C4-2B (cell line): Measurements from ENCODE around the gene CDC42SE2.

Source experiments
- H3K27ac ChIP-seq: fragments of 450-650 bp; 2 replicates; pipeline ENCODE4 v1.5.1; 2017
- ZFX ChIP-seq: fragments of 450-650 bp; IDR thresholded peaks from 2 replicates; pipeline ENCODE4 v1.6.1; 2017
- TF ChIP-seq, protein P1 (sequence below): fragments of 450-650 bp; conservative IDR thresholded peaks from 2 replicates; pipeline ENCODE4 v1.5.1; 2017; ENCODE audit warnings: mild to moderate bottlenecking

Gene CDC42SE2

DNA sequence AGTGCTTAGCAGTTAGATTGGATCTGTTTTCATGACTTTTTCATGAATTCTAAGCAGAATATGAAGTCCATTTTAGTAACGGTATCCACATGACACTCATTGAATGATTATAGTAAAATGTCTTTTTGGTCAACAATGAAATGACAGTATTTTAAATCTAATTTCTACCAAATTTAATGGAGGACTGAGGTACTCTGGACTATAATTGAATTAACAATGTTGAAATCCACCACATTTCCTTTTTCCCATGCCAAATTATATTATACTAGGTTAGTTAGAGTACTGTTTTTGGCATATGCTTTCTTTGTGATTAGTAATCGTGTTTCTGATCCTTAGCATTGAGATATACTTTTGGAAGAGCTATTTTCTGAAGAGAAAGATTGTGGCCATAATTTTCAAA is 40.6 kb downstream of the CDC42SE2 start:
- no peak for TF ChIP-seq ZFX
- TF ChIP-seq, protein P1, sequence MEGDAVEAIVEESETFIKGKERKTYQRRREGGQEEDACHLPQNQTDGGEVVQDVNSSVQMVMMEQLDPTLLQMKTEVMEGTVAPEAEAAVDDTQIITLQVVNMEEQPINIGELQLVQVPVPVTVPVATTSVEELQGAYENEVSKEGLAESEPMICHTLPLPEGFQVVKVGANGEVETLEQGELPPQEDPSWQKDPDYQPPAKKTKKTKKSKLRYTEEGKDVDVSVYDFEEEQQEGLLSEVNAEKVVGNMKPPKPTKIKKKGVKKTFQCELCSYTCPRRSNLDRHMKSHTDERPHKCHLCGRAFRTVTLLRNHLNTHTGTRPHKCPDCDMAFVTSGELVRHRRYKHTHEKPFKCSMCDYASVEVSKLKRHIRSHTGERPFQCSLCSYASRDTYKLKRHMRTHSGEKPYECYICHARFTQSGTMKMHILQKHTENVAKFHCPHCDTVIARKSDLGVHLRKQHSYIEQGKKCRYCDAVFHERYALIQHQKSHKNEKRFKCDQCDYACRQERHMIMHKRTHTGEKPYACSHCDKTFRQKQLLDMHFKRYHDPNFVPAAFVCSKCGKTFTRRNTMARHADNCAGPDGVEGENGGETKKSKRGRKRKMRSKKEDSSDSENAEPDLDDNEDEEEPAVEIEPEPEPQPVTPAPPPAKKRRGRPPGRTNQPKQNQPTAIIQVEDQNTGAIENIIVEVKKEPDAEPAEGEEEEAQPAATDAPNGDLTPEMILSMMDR, result no peak
- H3K27ac ChIP-seq, result no peak overlapping the region

DNA sequence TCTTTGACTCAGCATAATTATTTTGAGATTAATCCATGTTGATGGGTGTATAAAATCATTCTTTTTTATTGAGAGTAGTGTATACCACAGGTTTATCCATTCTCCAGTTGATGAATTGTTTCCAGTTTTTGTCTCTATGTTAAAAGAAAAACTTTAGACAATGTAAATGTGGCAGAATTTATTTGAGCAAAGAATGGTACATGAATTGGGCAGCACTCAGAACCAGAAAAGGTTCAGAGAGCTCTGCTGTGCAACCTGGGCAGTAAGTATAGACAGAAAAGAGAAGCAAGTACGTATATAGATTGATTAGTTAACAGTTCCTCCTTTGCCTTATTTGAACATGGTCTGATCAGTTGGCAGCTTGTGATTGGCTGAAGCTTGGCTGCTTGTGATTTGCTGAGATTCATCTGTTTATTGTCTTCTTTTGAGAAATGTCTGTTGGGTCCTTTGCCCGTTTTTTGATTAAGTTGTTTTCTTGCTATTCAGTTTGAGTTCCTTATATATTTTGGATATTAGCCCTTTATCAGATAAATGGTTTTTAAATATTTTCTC is 41.4 kb downstream of the CDC42SE2 start:
- TF ChIP-seq, protein P1, result no peak

DNA sequence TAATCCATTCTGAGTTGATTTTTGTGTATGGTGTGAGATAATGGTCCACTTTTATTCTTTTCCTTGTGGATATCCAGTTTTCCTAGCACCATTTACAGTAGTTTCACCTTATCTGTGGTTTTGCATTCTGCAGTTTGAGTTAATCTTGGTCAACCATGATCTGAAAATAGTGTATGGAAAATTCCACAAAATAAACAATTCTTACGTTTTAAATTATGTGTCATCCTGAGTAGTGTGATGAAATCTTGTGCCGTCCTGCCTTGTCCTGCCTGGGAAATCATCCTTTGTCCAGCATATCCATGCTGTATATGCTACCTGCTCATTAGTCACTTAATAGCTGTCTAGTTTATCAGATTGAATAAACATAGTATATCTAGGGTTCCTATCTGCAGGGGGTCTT is 42.1 kb downstream of the CDC42SE2 start:
- no peak overlapping the region for H3K27ac ChIP-seq
- TF ChIP-seq, protein P1, result no peak
- no peak for TF ChIP-seq ZFX

More for the DNA sequence above, 41.4 kb downstream of the CDC42SE2 start:
- H3K27ac ChIP-seq, result no peak overlapping the region

DNA sequence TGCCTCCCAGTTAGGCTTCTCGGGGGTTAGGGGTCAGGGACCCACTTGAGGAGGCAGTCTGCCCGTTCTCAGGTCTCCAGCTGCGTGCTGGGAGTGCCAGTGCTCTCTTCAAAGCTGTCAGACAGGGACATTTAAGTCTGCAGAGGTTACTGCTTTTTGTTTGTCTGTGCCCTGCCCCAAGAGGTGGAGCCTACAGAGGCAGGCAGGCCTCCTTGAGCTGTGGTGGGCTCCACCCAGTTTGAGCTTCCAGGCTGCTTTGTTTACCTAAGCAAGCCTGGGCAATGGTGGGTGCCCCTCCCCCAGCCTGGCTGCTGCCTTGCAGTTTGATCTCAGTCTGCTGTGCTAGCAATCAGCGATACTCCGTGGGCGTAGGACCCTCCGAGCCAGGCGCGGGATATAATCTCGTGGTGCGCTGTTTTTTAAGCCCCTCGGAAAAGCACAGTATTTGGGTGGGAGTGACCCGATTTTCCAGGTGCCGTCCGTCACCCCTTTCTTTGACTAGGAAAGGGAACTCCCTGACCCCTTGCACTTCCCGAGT is 48.5 kb downstream of the CDC42SE2 start:
- H3K27ac ChIP-seq, result peak overlapping the region; percentile 65

DNA sequence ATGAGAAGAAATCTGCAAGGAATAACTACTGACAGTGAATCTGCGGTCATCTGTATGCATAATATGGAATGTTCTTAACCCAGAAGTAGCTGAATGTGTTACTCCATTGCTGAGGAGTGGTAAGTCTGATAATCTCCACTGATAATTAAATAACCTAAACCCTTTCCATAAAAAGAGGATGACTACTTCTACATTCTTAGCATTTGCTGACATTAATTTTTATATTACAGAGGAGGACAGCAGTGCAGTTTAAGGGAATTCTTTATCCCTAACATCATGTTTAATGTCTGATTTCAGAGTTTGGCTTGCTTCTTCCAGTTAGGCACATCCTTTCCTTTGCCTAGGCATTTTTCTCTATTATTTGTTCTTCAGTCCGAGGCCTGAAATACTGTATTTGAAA is 52.2 kb downstream of the CDC42SE2 start:
- TF ChIP-seq ZFX, result no peak
- TF ChIP-seq, protein P1, result no peak
- H3K27ac ChIP-seq, result no peak overlapping the region

DNA sequence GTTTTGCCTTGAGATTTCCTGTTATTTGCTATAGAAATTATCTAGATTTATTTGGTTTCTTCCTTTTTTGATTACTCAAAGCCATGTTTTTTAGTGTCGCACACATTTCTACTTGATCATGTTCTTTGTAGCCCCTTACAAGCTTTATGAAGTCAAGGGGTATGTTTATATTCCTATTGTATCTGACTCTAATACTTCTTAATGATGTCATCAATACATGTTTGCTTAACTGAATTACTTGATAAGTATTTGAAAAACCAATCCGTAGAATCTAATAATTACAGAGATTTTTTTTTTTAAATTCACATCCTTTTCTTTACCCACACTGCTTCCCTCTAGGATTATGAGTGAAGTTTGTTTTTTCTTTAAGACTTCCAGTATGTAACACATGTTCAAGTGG is 53.0 kb downstream of the CDC42SE2 start:
- no peak for TF ChIP-seq ZFX
- TF ChIP-seq, protein P1, result no peak
- H3K27ac ChIP-seq, result no peak overlapping the region

DNA sequence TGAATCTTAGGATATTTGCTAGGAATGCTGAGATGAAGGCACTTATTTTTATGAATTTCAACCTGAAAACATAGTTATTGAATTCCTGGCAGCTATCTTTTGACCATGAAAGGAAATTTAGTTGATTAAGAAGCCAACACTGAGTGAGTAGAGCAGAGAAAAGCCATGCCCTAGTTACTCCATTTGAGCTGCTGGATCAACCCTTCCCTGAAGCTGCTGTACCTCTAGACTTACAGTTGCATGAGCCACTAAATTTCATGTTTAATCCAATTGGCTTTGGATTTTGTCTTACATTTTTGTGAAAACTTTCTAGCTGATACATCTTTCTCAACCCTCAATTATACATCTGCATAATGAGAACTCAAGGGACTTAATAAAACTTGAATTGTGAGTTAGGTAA is 54.6 kb downstream of the CDC42SE2 start:
- no peak for TF ChIP-seq ZFX
- H3K27ac ChIP-seq, result no peak overlapping the region

DNA sequence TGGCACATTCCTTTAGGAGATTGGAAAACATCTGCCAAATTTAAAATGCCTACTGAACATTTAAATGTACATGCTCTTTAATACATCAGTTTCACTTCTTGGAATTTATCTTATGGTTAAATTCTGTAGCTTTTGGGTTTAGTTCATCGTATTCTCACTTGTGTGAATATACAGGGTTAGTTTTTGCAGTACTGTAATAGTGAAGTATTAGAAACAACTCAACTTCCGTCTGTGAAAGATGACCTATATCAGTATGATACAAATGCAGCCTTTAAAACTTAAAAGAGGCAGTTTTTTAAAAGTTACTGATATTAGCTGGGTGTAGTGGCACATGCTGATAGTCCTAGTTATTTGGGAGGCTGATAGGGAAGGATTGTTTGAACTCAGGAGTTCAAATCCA is 57.2 kb downstream of the CDC42SE2 start:
- TF ChIP-seq, protein P1, result no peak
- no peak for TF ChIP-seq ZFX
- H3K27ac ChIP-seq, result no peak overlapping the region

DNA sequence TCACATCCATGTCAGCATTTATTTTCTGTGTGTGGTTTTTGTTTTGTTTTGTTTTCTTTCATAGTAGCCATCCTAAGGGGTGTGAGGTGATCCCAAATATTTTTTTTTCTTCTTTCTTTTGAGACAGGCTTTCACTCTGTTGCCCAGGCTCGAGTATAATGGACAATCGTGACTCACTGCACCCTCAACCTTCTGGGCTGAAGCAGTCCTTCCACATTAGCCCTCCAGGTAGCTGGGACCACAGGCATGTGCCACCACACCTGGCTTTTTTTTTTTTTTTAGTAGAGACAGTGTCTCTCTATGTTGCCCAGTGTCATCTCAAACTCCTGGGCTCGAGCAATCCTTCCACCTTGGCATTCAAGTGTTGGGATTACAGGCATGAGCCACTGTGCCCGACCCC is 59.1 kb downstream of the CDC42SE2 start:
- no peak for TF ChIP-seq ZFX
- TF ChIP-seq, protein P1, result no peak
- H3K27ac ChIP-seq, result no peak overlapping the region
